Endodermal cell (in vitro differentiated cells): ENCODE measurements around the gene GPRASP1. TPM values are rescaled to one million over a fixed set of nuclear protein-coding genes. Genes with fewer than 3 reads are reported as not detected.

ENCODE experiments used
- DNase-seq: peaks from one replicate; pipeline ENCODE4 v3.0.0-alpha.2; 2017
- H3K27ac ChIP-seq: 2 replicates; pipeline ENCODE4 v1.5.1; 2013; ENCODE audit warnings: mild to moderate bottlenecking, low read depth, low read length, moderate library complexity
- H3K27me3 ChIP-seq: 2 replicates; pipeline ENCODE4 v1.6.1; 2013; ENCODE audit warnings: mild to moderate bottlenecking, low read length, moderate library complexity; ENCODE audit not compliant: insufficient read depth, control insufficient read depth, poor library complexity, severe bottlenecking
- H3K36me3 ChIP-seq: 2 replicates; pipeline ENCODE4 v1.7.0; 2013; ENCODE audit warnings: mild to moderate bottlenecking, low read length, moderate library complexity; ENCODE audit not compliant: control insufficient read depth, insufficient read depth
- H3K4me1 ChIP-seq: one replicate; pipeline ENCODE4 v1.7.0; 2013; ENCODE audit warnings: low read length; ENCODE audit not compliant: control insufficient read depth, insufficient read depth
- H3K4me3 ChIP-seq: 2 replicates; pipeline ENCODE4 v1.5.1; 2013; ENCODE audit warnings: mild to moderate bottlenecking, low read length, moderate library complexity
- H3K9ac ChIP-seq: 2 replicates; pipeline ENCODE4 v1.6.1; 2013; ENCODE audit warnings: mild to moderate bottlenecking, low read length, moderate library complexity; ENCODE audit not compliant: poor library complexity, severe bottlenecking; ENCODE audit errors: extremely low read depth
- H3K9me3 ChIP-seq: 2 replicates; pipeline ENCODE4 v1.6.1; 2013; ENCODE audit warnings: mild to moderate bottlenecking, low read length, moderate library complexity; ENCODE audit not compliant: control insufficient read depth
- H3K27ac Mint-ChIP-seq: 2 replicates; pipeline ENCODE4 v1.8.0; 2020; ENCODE audit warnings: mixed read lengths
- H3K27me3 Mint-ChIP-seq: 2 replicates; pipeline ENCODE4 v1.8.0; 2021; ENCODE audit warnings: mild to moderate bottlenecking, mixed read lengths; ENCODE audit not compliant: insufficient read depth
- H3K36me3 Mint-ChIP-seq: 2 replicates; pipeline ENCODE4 v1.8.0; 2020; ENCODE audit warnings: low read depth, mixed read lengths
- H3K4me1 Mint-ChIP-seq: 2 replicates; pipeline ENCODE4 v1.8.0; 2020; ENCODE audit warnings: mixed read lengths
- H3K4me3 Mint-ChIP-seq: 2 replicates; pipeline ENCODE4 v1.8.0; 2020; ENCODE audit warnings: mild to moderate bottlenecking, moderate library complexity, mixed read lengths
- H3K9me3 Mint-ChIP-seq: 2 replicates; pipeline ENCODE4 v1.8.0; 2020; ENCODE audit warnings: mild to moderate bottlenecking, mixed read lengths
- CTCF ChIP-seq: fragments of 200-600 bp; sonication (generic); conservative IDR thresholded peaks from 2 replicates; pipeline ENCODE4 v1.5.0; 2021; ENCODE audit warnings: antibody characterized with exemption, mild to moderate bottlenecking
- WGBS, 2 experiments: methylation state at CpG; one replicate each; pipeline versions ENCODE4 v1.1.5 to v1.1.7; 2013; ENCODE audit warnings: missing lambda C conversion rate in 2 of 2, mixed read lengths in 1 of 2; ENCODE audit not compliant: insufficient coverage in 1 of 2, insufficient read length in 1 of 2; 5-methylcytosine and 5-hydroxymethylcytosine counted together
- long read RNA-seq, 4 experiments: library from polyadenylated mRNA in 2 of 4; library from RNA in 1 of 4; library from capped mRNA in 1 of 4; stranded (forward) in 3 of 4; unstranded in 1 of 4; transcript quantifications; one replicate each; pipeline ENCODE4 v2.0.0, GENCODE V29; 2020 to 2021; ENCODE audit warnings: inconsistent platforms in 1 of 4
- polyA plus RNA-seq, 2 experiments: library from polyadenylated mRNA; stranded (reverse); fragments of 50-300 nt; gene quantifications; one replicate each; pipeline ENCODE4 v1.2.3, GENCODE V29; 2013
- total RNA-seq, 2 donors: library from RNA; stranded (reverse); fragmentation: NEBNext Ultra II Directional in 1 of 2; extraction: Animal tissue kit (Norgen Biotek cat#: 25700) in 1 of 2; gene quantifications; 2 replicates in 1 of 2; 3 replicates in 1 of 2; pipeline ENCODE4 v1.2.1, GENCODE V29; 2021

The GPRASP1 gene, protein sequence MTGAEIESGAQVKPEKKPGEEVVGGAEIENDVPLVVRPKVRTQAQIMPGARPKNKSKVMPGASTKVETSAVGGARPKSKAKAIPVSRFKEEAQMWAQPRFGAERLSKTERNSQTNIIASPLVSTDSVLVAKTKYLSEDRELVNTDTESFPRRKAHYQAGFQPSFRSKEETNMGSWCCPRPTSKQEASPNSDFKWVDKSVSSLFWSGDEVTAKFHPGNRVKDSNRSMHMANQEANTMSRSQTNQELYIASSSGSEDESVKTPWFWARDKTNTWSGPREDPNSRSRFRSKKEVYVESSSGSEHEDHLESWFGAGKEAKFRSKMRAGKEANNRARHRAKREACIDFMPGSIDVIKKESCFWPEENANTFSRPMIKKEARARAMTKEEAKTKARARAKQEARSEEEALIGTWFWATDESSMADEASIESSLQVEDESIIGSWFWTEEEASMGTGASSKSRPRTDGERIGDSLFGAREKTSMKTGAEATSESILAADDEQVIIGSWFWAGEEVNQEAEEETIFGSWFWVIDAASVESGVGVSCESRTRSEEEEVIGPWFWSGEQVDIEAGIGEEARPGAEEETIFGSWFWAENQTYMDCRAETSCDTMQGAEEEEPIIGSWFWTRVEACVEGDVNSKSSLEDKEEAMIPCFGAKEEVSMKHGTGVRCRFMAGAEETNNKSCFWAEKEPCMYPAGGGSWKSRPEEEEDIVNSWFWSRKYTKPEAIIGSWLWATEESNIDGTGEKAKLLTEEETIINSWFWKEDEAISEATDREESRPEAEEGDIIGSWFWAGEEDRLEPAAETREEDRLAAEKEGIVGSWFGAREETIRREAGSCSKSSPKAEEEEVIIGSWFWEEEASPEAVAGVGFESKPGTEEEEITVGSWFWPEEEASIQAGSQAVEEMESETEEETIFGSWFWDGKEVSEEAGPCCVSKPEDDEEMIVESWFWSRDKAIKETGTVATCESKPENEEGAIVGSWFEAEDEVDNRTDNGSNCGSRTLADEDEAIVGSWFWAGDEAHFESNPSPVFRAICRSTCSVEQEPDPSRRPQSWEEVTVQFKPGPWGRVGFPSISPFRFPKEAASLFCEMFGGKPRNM (N-terminal part only)
- total RNA-seq, result 1 to 10 TPM; 2.9 to 3.7 TPM
- polyA plus RNA-seq (2013, experiment 1 of 2), result 4.3 TPM
- 4.1 TPM for polyA plus RNA-seq (2013, experiment 2 of 2)
- long read RNA-seq, experiment 1, partial matches to known transcripts, result 0 of 3 reads
- long read RNA-seq, experiment 1, other reads (novel, unspliced or antisense), result 3 of 3 reads
- long read RNA-seq, experiment 2, full-length matches to known transcripts, result 4 of 12 reads
- long read RNA-seq, experiment 2, partial matches to known transcripts, result 0 of 12 reads
- long read RNA-seq, experiment 2, other reads (novel, unspliced or antisense), result 8 of 12 reads
- long read RNA-seq, experiment 3, full-length matches to known transcripts, result 2 of 4 reads
- long read RNA-seq, experiment 3, partial matches to known transcripts, result 0 of 4 reads
- long read RNA-seq, experiment 3, other reads (novel, unspliced or antisense), result 2 of 4 reads
- long read RNA-seq, experiment 4, partial matches to known transcripts, result 0 of 1 reads
- long read RNA-seq, experiment 4, other reads (novel, unspliced or antisense), result 1 of 1 reads

DNA sequence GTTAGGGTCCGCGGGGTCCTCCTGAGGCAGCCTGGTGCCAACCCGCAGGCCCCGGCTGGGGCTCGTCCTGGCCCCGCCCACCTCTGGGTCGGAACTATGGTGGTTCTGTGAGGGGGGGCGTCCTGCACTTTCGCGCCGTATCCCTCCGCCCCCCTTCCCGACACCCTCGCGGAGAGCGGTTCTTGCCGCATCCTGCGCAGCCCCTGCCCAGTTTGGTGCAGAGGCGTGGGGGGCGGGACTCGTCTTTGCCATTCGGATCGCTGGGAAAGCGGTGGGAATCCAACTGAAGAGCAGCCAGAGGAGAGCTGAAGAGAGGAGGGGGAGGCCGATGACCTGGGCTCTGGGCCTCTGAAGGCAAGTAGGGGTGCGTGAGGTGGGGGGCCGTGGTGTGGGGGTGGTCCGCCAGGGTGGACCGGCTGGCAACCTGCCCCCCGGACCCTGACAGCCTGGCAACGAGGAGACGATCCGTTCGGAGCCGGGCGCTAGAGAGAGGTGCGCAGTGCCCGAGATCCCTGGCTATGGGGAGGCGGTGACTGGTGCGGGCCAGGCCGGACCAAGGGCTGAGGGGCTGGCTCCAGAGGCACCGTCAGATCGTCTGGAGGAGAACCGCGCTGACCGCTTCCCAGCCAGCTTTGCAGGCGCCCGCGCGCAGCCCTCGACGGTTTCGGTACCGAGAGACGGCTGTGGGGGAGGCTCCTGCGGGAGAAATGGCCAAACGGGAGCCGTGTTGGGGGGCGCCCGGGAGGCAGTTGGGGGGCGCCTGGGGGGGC lies at the start of gene GPRASP1:
TSS of gene GPRASP1 (plus strand) at position 242 of the 770 bp plus-strand sequence. CDS start 2,431 bp downstream, outside the sequence.
- no peaks in the 10 kb centered on the region for H3K9me3 ChIP-seq
- no peak for TF ChIP-seq CTCF
- peaks cover 61% of the 10 kb centered on the region for H3K9me3 Mint-ChIP-seq
- peaks cover 6% of the 10 kb centered on the region for H3K36me3 Mint-ChIP-seq
- H3K4me3 ChIP-seq, result peak within 1 kb of the TSS; percentile 73
- no peaks in the 10 kb centered on the region for H3K27me3 ChIP-seq
- 1% methylated on average over 56 of the region's 61 CpGs; no CpG with 5 or more reads in 1 of the 2 experiments for WGBS, 2 experiments
- no peaks in the 10 kb centered on the region for H3K4me1 Mint-ChIP-seq
- no peaks in the 10 kb centered on the region for H3K4me1 ChIP-seq
- peak; percentile 83 for DNase-seq
- peaks cover 9% of the 10 kb centered on the region for H3K27me3 Mint-ChIP-seq
- H3K27ac ChIP-seq, result no peak within 1 kb of the TSS
- H3K4me3 Mint-ChIP-seq, result peak within 1 kb of the TSS; percentile 70
- H3K36me3 ChIP-seq, result no peaks in the 10 kb centered on the region
- H3K9ac ChIP-seq, result peak within 1 kb of the TSS; percentile 20
- no peak within 1 kb of the TSS for H3K27ac Mint-ChIP-seq

- Mint-ChIP-seq H3K4me3 (no peak overlapping the region), H3K9me3 (peaks cover 47% of the 10 kb centered on the region), H3K27ac (no peak overlapping the region), H3K36me3 (peaks cover 28% of the 10 kb centered on the region), H3K4me1 (peaks cover 13% of the 10 kb centered on the region), H3K27me3 (no peaks in the 10 kb centered on the region)
- Histone ChIP-seq H3K27ac (no peak overlapping the region), H3K9me3 (no peaks in the 10 kb centered on the region), H3K4me3 (no peak overlapping the region), H3K4me1 (no peaks in the 10 kb centered on the region), H3K9ac (no peak overlapping the region), H3K27me3 (no peaks in the 10 kb centered on the region), H3K36me3 (peaks cover 15% of the 10 kb centered on the region)
- 88% methylated on average over 1 of the region's 1 CpG; no CpG with 5 or more reads in 1 of the 2 experiments for WGBS, 2 experiments
- no peak for TF ChIP-seq CTCF
- DNase-seq, result no peak
Measured at GRCh38 chrX:102604327-102604726, 47.0 kb upstream of the GPRASP1 start.
